ENCODE data around the gene CFAP100.

Gene CFAP100

DNA sequence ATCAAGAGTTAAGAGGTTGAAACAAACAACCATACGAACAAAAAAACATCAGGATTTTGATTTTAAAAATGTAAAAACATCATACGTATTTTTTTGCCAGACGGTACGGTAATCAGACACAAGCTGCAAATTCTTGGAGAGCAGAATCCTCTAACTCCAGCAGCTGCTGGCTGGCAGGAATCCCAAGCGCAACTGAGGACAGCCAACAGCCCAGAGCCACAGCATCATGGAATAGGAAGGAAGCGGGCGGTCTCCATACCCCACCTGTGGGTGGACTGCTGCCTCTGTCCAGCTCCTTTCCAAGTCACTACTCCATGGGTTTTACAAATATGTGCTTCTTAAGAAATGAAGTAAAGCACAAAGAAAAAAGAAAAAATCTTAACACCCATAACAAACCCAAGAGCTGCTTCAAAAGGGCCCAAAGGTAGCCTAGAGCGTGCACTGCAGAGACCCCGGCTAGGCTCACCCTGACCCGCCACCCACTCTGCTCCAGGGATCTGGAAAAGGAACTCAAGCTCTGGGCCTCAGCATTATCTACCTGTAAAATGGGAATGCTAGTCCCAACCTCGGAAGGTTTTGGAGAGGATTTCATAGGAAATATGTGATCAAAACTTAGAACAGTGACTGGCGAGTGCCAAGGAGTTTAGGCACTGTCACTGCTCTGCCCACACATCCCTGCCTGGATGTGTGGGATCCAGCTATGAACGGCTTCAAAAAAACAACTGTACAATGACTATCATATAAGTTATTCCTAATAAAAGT, 47.6 kb downstream of the CFAP100 start:
- DNase-seq (ENCODE audit: low read depth) = no peak

DNA sequence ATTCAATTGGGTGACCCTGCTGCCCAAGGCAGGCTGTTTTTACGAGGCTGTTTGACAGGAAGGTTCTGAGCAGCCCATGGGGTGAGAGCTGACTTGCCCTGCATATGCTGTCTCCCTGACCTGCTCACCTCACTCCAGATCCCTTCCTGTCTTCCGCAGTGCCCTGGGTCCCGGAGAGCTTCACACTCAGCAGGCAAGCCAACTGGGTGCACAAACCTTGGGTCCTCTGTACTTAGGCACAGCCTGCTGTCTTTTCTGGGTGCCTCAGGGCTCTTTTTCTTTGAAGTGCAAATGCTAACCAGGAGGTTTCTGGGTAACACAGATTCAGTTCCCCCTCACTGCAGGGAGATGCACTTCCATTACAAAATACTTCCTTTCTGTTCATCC, 48.1 kb downstream of the CFAP100 start:
- DNase-seq (ENCODE audit: low read depth) = no peak

DNA sequence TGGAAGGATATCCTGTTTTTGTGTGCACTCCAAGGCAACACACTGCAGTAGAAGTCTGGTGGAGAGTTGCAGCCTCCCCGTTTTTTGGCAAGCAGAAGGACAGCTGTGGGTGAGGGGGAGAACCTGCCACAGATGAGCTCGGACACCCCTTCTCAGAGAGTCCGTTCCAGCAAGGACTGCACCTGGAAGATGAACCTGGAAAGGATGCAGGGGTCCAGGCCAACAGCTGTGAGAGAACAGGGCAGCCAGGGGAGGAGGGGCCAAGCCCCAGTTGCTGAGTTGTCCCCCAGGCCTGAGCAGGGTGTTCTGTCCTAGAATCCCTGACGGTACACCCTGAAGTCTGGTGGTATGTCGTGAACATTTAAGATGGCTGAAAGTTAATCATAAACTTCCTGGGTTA, 50.8 kb downstream of the CFAP100 start:
- no peak for DNase-seq (ENCODE audit: low read depth)

DNA sequence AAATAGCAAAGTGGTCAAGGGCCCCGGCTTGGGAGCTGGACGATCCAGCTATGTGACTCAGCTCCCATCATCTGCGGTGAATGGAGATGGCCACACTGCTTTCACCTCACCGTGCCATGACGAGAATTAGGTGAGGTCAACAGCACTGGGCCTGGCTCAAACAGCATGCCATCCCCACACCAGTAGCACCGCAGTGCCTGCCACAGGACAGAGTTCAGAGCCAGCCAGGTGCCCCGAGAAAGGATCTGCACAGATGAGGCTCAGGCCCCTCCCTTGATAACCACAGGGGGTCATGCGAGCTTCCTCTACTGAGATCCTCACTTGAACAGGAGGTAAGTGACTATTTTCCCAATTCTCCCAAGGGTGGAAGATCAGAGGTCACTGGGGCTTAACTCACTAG, 51.6 kb downstream of the CFAP100 start:
- no peak for DNase-seq (ENCODE audit: low read depth)

DNA sequence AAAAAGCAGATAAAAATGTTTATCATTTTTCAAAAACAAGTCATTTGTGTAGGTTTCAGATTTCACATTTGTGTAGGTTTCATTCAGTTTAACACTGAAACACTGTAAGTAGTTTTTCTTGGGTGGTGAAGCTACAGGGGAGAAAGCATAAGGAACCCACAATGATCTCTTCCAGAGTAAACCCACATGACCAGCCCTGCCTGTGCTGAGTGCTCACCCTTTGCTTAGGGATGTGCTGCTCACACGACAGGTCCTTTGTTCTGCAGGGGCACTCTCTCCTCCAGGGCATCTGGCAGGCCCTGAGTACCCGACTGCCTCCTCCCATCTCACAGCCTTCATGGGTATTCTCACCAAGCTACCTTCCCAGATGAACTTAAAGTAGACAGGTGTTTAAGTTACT, 52.1 kb downstream of the CFAP100 start:
- DNase-seq (ENCODE audit: low read depth) = no peak

DNA sequence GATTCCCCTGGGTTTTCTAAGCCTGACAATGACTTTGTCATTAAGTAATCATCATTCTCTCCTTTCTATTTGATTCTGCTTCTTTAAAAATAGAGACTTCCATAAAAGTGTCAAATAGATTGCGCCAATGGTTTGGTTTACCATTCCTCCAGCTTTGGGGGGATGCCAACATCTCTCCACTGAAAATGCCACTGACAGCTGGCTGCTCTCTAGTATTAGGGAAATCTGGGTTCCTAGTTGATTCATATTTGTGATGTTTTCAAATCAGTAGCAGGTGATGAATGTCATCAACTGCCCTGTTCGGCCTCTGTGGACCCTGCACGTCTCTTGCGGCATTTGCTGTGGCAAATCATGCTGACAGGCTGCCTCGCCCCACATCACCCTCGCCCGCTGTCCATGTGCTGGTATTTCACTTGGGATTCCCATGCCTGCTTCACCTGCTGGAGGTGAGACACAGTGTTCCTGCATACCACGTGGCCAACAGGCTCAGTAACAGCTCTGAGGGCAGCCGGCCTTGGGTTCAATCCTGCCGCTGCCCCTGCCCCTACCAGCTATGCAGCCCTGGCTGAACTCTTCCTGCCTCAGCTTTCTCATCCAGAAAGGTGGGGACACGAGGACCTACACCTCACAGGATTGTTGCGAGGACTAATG, 52.9 kb downstream of the CFAP100 start:
- DNase-seq (ENCODE audit: low read depth) = no peak

DNA sequence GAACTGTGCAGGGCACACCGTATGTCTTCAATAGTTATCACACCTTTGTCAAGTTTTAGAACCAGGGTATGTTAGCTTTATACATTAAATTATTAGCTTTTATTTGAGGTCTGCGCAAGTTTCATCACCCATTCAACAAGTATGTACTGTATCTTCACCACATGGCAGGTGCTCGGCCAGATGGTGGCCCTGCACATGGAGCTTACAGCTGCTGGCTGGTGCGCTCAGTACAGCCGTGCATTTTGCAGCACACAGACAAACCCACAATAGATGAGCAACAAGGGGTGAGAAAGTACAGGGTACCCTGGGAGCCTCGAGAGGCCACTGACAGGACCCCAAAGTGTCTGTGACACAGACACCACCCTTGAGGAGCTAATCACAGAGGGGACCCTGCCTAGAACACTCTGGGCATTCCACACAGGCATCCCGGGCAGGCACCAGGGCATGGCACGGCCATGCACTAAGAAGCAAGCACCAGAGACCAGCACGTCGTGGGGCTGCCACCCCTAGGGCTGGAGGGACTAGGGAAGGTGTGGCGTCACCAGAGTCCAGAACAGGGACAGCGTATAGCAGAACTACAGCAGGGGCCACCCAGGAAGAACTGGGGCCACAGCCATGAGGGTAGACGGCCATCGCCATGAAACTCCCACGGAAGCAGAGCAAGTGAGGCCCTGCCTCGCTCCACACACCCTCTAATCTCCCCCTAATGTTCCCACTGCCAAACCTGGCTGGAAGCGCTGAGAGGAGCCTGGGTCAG, 53.6 kb downstream of the CFAP100 start:
- DNase-seq (ENCODE audit: low read depth) = no peak

DNA sequence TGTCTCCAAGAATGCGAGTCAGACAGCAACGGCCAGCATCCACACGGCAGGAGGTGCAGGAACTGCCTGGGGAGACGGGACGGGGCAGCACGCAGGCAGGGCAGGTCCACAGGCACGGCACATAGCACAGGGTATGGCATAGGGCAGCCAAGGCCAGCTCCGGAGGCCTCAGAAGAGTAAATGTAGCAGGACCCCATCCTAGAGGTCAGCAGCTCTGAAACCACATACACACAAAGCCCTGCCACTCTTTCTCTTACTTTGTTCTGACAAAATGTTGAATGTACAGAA, 54.1 kb downstream of the CFAP100 start:
- no peak for DNase-seq (ENCODE audit: low read depth)

DNA sequence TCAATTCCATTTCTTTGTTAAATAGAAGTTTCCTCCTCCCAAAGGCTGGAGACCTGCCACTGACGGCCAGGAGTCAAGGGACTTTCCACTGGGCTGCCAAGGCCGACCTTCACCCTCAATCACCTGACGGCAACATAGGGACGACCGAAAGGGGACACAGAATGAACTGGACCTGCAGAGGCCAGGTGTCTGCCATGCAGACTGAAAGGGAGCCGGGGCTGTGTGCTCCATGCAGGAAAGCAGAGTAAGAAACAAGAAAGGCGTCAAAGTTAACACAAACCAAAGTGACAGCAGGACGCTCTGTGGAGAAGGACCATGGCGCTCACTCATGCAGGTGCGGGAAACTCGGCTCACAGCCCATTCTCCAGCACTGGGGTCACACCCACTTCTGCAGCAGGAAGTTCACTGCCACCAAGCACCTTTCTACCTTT, 54.9 kb downstream of the CFAP100 start:
- no peak for DNase-seq (ENCODE audit: low read depth)

DNA sequence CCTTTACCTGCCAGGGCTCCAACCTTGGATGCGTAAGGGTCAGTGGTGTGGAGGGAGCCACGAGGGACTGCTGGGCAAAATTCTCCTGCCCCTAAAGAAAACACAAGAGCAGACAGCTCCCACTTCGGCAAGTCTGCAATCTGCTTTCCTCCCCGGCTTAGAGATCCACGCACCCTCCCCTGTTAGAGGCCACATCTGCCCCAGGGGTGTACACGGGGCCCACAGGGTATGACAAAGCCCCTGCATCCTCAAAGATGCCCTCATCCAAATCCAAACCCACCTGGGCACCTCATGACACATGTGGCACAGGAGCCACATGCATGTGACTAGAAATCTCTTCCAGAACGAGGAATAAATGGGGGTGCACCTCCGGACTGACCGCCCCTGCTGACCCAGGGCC, 55.5 kb downstream of the CFAP100 start:
- DNase-seq (ENCODE audit: low read depth) = no peak

DNA sequence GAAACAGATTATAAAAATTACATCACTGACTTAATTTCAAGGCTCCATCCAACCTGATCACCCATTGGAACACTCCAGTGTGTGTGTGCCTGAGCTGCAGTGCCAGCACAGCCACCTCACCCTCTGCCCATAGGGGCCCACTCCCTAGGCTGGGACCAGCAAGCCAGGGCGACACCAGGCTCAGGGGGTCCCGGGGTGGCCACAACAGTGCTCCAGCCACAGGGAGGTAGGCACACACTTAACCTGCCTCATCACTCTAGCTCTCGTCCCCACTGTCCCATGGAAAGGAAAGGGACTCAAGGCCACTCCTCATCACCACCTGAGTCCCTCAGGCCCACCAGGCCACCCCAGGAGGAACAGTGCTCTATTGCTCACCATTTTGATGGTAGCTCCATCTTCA, 56.0 kb downstream of the CFAP100 start:
- DNase-seq (ENCODE audit: low read depth) = no peak

DNA sequence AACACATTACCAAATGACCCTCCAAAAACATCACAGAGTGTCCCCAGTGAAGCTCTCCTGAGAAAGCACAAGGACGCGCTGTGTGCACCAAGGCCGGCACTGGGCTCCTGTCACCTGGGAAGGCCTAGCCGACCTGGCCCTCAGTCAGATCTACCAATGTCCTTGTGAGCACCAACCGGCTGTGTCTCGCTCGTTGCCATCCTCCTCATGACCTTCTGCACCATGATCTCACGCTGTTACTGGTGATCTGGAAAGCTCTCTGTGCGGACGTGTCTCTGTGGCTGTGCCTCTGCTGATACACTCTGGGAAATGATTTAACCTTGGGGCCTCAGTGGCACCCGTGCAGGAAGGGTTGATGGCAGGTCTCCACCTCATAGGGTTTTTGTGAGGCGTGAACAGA, 56.8 kb downstream of the CFAP100 start:
- no peak for DNase-seq (ENCODE audit: low read depth)

DNA sequence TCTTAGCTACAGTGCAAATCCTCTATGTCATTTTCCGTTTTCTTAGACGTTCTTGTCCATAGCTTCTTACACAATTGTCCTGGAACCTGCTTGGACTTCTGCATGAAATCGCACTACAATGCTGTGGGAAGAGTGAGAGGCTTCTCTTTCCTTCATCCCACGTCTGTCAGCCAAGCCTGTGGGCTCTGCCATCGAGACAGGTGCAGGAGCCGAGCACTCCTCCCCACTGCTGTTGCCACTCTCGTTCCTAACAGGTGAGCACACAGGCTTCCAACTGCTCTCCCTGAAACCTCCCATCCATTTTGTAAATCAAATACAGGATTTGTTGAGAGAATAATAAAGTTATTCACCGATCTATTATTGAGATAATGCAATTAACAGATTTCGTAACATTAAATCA, 57.5 kb downstream of the CFAP100 start:
- DNase-seq (ENCODE audit: low read depth) = no peak

DNA sequence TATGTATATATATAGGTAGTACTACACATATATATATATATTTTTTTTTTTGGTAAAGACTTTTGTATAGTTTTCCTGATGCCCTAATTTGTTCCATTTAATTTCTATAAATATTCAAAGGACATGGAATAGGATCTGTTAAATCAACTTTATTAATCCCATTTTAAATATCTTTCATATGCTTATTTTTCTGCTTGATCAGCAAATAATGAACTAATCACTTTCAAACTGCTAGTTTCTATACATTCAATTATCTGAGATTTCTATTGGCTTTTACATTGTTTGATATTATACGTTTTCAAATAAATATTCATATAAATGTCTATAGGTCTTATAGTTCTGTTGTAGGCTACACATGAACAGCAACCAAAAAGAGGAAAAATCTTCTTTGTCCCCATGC, 59.3 kb downstream of the CFAP100 start:
- DNase-seq (ENCODE audit: low read depth) = no peak

DNA sequence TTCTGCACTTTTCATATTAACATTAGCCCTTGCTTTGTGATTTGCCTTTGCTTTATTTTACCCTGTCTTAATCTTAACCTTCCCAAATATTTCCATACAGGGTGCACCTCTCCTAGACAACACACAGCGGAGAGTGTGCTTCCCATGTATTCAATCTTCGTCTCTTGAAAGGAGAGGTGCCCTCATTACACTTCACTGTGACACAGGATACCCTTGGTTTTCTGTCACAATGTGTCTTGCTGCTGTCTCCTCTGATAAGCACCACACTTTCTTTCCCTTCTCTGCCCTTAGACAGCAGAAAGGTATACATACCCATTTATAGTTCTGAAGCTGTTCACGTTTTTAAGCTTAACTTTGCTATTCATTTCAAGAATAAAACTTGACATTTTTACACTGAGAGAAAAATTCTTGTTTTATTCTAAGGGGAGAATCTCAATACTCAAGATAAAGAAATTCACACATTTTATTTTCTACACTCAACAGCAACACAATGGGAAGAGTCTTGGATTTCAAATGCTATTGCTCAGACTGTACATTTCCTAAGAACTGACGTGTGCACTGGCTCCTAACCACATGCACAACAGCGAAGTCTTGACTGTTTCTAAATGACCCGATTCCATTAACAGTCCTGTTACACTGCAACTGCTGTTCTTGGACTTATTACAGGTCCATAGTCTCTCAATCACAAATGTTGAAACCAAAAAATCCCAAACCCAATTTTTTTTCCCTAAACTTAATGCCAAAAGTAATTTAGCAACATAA, 59.9 kb downstream of the CFAP100 start:
- no peak for DNase-seq (ENCODE audit: low read depth)

DNA sequence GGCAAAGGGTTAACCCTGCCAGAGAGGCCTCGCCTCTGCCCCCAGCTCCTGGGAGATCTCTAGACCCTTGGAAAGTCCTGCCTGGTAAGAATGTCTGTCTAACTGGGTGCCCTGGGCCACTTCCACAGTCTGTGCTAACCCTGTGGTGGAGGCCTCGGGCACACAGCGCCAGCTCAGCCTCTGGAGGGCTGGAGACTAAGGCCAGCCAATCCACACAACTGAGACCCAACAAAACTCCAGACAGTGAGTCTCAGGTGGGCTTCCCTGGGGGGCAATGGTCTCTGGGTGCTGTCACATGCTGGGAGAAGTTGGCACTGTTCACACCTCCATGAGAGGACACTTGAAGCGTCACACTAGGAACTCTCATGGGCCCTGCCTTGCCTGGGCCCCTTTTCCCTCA, 61.5 kb downstream of the CFAP100 start:
- no peak for DNase-seq (ENCODE audit: low read depth)

DNA sequence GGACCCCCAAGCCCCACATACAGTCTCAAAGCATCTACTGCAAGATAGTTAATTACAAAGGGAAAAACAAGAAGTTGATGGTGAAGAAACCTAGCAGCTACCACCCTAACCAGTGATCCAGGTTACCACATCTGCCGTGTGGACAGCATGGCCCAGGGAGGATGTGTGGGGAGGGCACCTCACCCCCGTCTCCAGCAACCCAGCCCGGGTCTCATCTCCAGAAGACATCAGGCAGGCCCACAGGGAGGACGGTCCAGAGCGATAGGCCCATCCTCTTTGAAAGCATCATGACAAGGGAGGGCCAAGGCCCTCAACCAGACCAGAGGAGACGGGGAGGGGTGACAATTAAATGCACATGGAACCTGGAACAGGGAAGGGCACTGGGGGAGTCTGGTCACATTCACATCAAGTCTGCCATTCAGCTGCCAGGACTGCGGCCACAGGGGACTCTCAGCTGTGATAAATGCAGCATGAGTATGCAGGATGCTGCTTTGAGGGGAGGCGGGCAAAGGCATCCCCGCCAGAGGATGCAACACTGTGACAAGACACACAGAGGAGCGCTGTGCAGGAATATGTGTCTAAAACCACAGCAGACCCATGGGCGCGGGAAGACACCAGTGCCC, 62.2 kb downstream of the CFAP100 start:
- no peak for DNase-seq (ENCODE audit: low read depth)

DNA sequence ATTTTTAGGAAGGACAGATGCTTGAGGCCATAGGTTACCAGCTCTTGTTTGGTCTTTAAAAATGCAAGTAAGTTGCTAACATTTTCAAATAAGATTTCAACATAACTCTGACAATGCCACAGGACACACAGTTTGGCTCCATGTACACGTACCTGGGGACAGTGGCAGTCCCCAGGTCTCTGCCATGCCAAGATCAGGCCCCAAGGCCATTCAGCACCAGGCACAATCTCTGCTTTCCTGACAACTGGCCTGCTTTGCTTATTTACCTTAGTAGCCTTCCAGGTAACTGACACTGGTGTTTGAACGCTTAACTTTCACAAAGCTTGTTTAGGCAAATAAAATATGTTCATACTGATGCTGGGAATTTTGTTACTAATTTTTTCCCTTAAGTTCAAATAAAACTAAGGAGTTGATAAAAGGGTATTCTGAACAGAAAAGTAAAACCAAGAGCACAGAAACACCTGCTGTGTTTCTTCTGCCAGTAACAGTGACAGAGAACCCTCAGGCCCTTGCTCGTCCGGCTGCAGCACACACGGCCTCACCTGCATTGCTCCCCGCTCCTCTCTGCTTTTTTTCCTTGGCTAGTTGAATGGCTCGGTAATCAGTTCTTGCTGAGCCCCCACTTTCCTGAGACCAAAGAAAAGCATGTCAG, 64.5 kb downstream of the CFAP100 start:
- DNase-seq (ENCODE audit: low read depth) = no peak

DNA sequence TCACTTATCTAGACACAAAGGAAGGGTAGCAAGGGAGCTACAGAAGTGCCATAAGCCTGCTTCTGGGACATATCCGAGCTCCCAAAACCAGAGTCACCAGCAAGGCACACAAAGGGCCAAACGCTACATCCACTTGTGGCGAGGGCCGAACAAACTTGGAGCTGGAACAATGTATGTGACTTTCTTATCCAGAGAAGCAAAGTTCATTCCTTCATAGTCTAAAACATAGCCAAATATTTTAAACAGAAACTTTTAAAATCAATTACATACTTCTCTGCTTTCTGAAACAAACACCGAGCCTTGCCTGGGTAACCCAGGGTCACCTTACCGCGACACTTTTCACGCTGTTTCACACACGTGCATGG, 65.0 kb downstream of the CFAP100 start:
- DNase-seq (ENCODE audit: low read depth) = no peak

DNA sequence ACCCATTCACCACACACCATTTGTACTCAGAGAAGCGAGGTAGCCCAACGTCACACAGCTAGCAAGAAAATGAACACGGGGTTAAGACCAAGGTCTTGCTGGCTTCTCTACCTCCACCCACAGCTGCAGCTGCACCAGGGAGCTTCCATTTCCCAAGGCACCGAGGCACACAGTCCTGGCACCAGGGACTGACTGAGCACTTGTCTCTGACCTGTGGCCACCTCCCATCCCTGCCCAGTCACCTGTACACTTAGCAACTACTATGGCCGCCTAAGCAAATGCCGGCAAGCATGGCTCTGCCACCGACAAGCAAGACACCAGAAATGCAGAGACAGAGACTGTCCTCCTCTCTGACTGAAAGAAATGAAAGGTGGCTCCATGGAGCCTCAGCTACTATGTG, 65.7 kb downstream of the CFAP100 start:
- no peak for DNase-seq (ENCODE audit: low read depth)

DNA sequence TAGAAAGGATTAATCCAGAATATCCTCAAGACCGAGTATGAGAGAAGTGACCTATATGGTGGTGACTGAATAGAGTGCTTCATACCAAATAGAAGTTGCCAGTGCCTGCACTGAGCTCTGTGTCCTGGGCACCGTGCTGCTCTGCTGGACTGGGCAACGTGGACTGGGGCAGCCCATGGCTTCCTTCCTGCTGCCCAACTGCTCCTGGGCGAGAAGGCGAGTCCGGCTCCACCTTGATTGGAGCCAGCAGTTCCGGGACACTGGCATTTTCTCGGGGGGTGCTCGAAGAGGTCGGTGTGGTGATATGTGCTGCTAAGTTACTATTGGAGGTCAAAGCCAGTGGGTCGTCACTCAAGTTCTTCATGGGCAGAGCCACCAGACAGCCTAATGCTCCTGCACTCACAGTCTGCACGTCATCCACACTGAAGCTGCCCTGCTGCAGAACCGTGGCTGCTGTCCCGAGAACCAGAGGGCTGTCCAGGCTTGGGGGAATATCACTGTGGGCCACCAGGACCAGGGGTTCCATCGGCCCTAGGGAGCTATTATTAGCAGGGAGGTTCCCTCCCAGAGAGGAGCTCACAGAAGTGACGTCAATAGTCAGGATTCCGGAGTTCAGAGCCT, 66.9 kb downstream of the CFAP100 start:
- no peak for DNase-seq (ENCODE audit: low read depth)
